HL-60 (cell line): ENCODE results near the gene CHCHD3.

Experiments used
- CTCF ChIP-seq: IDR thresholded peaks from one replicate; pipeline ENCODE4 v1.5.1; 2011; ENCODE audit warnings: low read length, control low read depth, inconsistent platforms; ENCODE audit not compliant: insufficient read depth
- POLR2AphosphoS5 ChIP-seq: IDR thresholded peaks from 2 replicates; pipeline ENCODE4 v1.6.1; 2012; ENCODE audit warnings: low read depth
- REST ChIP-seq: IDR thresholded peaks from 2 replicates; pipeline ENCODE4 v1.6.1; 2012; ENCODE audit warnings: low read depth; ENCODE audit not compliant: insufficient replicate concordance

- no peak for TF ChIP-seq CTCF
- no peak for TF ChIP-seq POLR2AphosphoS5
- TF ChIP-seq REST: no peak
These were observed 250.9 kb downstream of the CHCHD3 start for GRCh38 chr7:132830941-132831340.
